H4 (cell line): ENCODE measurements around the gene PC. TPM values are rescaled to one million over a fixed set of nuclear protein-coding genes. Genes with fewer than 3 reads are reported as not detected.
A peak's percentile ranks its signal among the peaks of the same experiment; 100 is the strongest.

Experiments
- DNase-seq: peaks from one replicate; pipeline ENCODE4 v3.0.0-alpha.2; 2015; ENCODE audit warnings: low spot score
- total RNA-seq: library from RNA; depleted of rRNA; stranded (reverse); fragments of >200 nt; shearing (Covaris generic); gene quantifications from 2 replicates; pipeline ENCODE4 v1.2.3, GENCODE V29; 2014

The PC gene
- total RNA-seq, 1 experiment from 2014 or later: 17.1 TPM

DNA sequence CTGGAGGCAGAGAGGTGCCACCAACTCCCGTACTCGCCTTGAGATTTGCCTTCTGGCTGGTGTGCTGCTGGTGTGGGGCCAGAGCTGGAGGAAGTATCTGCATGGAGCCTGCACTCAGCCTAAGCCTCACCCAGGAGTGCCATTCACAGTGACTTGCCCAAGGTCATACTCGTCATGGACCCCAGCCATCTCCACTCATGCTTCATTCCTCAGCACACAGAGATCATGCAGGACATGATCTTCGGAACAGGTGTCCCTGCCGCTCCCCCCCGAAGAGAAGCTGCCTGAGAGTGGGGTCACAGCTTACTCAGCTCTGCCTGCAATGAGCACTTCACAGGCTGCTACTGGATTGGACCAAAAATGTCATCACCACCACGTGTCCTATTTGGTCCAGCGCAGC lies 49.0 kb downstream of the PC start:
- no peak for DNase-seq

DNA sequence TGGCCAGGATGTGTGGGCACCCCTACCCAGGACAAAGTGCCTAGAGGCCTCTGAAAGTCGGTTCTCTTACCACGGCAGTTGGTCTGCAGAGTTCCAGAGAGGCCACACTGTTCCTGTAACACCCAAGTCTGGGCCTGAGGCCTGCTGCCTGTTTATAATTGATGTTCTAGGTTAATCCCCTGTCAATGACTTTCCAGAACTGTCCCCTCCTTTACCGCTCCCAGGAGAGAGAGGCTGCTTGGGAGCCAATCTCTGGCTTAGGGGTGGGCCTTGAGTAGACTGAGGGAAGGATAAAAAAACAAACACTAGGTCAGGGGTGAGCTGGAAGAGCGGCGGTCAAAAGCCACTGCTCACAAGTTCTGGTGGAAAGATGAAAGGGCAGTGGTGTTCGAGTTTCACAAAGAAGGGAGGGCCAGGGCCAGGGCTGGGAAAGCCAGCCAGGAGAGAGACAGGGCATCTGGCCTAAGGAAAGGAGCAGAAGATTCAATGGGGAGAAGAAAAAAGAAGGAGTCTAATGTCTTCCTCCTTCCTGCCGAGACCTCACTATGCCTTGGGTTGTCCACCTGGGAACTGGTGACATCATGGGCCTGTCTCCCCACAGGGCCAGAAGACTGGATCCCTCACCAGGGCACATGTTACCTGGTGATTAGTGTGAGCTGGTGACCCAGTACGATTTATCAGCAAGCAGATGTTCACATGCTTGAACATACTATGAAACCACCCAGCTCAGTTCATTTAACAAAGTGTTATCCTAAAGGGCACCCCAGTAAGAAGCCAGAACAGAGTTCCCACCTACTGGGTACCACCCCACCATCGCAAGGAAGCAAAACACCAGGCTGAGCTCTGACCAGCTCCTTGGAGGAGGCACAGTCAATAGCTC lies 50.2 kb downstream of the PC start:
- no peak for DNase-seq

GRCh38 chr11:66906061-66906733 lies 52.0 kb downstream of the PC start:
- no peak for DNase-seq

- DNase-seq: no peak
Measured at GRCh38 chr11:66905631-66906030, 52.6 kb downstream of the PC start.

GRCh38 chr11:66904981-66905521 lies 53.1 kb downstream of the PC start:
- no peak for DNase-seq

- DNase-seq: no peak
Measured at GRCh38 chr11:66904561-66904960, 53.6 kb downstream of the PC start.

DNA sequence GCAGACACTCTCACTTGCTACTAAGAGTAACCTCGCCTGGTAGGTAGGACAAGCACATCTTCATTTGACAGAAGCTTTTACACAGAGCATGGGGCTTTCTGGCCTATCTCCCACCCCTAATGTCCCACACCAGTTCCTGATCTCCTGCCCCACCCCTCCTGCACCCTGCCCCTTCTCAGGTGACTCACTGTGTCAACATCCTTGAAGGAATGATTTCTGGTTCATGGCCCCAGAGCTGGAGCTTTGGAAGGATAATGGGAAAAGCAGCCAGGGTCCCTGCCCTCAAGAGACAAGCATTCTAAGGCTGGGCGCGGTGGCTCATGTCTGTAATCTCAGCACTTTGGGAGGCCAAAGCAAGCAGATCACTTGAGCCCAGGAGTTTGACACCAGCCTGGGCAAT lies 54.1 kb downstream of the PC start:
- no peak for DNase-seq

GRCh38 chr11:66902486-66903177 lies 55.6 kb downstream of the PC start:
- DNase-seq: no peak

- DNase-seq: no peak
Measured at GRCh38 chr11:66901964-66902390, 56.2 kb downstream of the PC start.

GRCh38 chr11:66894141-66894540 lies 64.0 kb downstream of the PC start:
- DNase-seq: no peak

- DNase-seq: no peak
Measured at GRCh38 chr11:66892911-66893310, 65.3 kb downstream of the PC start.

DNA sequence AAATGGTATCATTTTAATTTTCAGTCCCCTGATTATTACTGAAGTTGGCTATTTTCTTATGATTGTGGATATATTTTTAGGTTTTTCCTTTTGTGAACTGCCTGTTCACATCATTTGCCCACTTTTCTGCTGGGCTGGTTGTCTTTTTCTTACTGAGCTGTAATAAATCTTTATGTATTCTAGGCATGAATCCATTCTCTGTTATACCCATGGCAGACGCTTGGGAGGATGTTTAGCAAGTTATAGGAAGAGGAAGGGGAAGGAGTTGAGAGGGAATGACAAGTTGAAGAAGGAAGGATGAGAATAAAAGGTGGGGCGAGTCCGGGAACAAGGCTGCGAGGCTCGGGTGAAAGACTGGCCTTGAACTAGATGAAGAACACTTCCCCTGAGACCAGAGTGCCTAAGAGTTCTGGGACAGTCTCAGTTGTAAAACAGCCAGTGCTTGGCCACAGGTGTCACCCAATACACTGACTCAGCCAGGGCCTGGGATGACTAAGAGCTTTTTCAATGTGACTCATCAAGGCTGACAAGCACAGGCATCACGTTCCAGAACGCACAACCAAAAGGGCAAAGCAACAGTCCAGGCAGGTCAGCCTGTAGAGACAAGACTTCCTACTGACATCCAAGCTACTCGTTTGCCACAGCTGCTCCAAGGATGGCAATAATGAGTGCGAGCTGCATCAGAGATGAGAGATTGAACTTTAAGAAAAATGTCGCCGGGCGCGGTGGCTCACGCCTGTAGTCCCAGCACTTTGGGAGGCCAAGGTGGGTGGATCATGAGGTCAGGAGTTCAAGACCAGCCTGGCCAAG lies 66.1 kb downstream of the PC start:
- DNase-seq: peak; percentile 90

DNA sequence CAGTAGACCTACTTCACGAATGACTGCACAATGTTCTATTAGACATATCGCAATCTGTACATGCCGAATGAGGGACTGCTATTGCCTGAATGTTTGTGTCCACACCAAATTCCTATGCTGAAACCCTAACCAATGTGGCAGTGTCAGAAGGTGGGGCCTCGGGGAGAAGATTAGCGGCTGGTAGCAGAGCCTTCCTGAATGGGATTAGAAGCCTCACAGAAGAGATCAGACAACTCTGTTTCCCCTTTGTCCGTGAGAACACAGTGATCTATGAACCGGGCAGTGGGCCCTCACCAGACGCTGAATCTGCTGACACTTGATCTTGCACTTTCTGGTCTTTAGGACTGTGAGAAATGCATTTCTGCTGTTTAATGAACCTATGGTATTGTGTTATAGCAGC lies 68.2 kb downstream of the PC start:
- DNase-seq: no peak

DNA sequence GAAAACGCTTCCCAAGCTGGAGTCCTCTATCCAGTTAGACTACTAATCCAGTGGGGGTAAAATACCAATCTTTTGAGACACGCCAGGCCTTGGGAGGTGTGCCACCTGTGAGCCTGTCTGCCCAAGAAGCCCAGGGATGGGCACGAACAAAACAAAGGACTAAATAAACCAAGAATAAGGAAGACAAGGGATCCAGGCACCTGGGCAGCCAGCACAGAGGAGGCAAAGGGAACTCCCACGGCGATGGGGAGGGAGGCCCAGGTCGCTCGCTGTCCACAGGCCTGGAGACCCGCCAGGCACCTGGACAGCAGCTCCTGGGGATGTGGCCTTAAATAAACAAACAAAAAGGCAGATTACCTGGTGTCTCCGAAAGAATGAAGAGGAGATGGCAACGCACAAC lies 69.9 kb downstream of the PC start:
- no peak for DNase-seq

GRCh38 chr11:66887526-66887925 lies 70.7 kb downstream of the PC start:
- no peak for DNase-seq

GRCh38 chr11:66886671-66887221 lies 71.4 kb downstream of the PC start:
- DNase-seq: no peak

DNA sequence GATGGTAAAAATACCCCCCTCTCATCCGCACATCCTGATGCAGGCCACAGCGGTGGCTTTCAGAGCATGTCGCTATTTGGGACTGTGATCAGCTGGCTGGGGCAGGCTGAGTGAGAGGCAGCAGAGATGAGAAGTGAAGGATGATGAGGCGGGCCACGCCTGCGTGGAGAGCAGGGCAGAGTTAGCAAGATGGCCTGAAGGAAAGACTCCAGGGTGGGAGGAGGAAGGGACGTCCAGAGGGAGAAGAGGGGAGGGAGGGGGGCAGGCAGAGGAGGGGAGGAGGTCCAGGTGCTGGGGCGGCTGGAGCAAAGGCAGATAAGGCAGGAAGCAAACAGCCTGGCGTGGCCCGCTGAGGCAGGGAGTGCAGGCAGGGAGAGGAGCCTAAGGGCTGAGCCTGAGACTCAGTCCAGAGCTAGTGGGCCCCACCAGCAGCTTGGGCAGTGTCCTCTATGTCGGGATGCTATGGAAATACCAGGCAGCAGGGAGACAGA lies 72.2 kb downstream of the PC start:
- DNase-seq: no peak

- DNase-seq: no peak
Measured at GRCh38 chr11:66885469-66885868, 72.7 kb downstream of the PC start.

DNA sequence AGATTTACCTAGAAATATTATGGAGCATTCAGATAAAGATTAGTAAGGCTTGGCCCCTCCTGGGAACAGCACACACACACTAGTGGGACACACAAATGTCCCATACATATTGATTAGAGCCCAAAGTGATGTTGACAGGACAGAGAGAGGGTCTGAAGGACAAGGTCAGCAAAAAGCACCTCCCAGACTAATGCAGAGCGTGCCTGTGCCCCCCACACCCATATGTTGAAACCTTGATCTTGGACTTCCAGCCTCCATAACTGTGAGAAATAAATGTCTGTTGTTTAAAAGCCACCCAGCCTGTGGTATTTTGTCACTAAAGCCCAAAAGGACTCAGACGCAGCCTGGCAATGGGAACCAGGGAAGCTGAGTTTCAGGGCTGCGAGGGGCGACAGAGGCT lies 73.7 kb downstream of the PC start:
- DNase-seq: no peak

- peak; percentile 70 for DNase-seq
Measured at GRCh38 chr11:66883016-66883965, 74.9 kb downstream of the PC start.
